Lung (tissue), 12 donors: Measurements from ENCODE around the gene HNRNPAB. TPM values are rescaled to one million over a fixed set of nuclear protein-coding genes. Genes with fewer than 3 reads are reported as not detected.

Source experiments
- ATAC-seq: fragments of 200-7000 bp; cut with Tn5 transposase; one replicate; pipeline ENCODE4 v1.9.1; 2020; ENCODE audit warnings: moderate number of reproducible peaks; ENCODE audit not compliant: insufficient read depth, low FRiP score
- DNase-seq, 3 donors: peaks; one replicate each; pipeline ENCODE4 v3.0.0-alpha.2; 2013 to 2017
- H3K27ac ChIP-seq, 2 donors: one replicate each; pipeline ENCODE4 v1.5.1; 2013; ENCODE audit warnings: mild to moderate bottlenecking in 2 of 2, moderate library complexity in 2 of 2, control low read depth in 1 of 2, inconsistent platforms in 1 of 2, low read depth in 1 of 2, low read length in 1 of 2
- H3K27me3 ChIP-seq, 3 donors: one replicate each; pipeline ENCODE4 v1.5.1; 2013; ENCODE audit warnings: low read length in 2 of 3; ENCODE audit not compliant: control insufficient read depth in 3 of 3, insufficient read depth in 3 of 3
- H3K36me3 ChIP-seq, 4 donors: one replicate each; pipeline ENCODE4 v1.5.1; 2013; ENCODE audit warnings: low read length in 4 of 4, mild to moderate bottlenecking in 1 of 4, moderate library complexity in 1 of 4; ENCODE audit not compliant: control insufficient read depth in 4 of 4, insufficient read depth in 4 of 4
- H3K4me1 ChIP-seq, 5 donors: one replicate each; pipeline ENCODE4 v1.5.1; 2013; ENCODE audit warnings: low read length in 5 of 5, mild to moderate bottlenecking in 2 of 5, moderate library complexity in 1 of 5; ENCODE audit not compliant: control insufficient read depth in 5 of 5, insufficient read depth in 5 of 5
- H3K4me3 ChIP-seq: one replicate; pipeline ENCODE4 v1.5.1; 2013; ENCODE audit warnings: mild to moderate bottlenecking, control low read depth, moderate library complexity
- H3K9ac ChIP-seq, 2 donors: one replicate each; pipeline ENCODE4 v1.5.1; 2013; ENCODE audit warnings: low read length in 2 of 2, control low read depth in 1 of 2; ENCODE audit not compliant: insufficient read depth in 1 of 2
- H3K9me3 ChIP-seq, 4 donors: one replicate each; pipeline ENCODE4 v1.5.1; 2013; ENCODE audit warnings: low read length in 3 of 4, mild to moderate bottlenecking in 1 of 4, moderate library complexity in 1 of 4; ENCODE audit not compliant: control insufficient read depth in 4 of 4, insufficient read depth in 3 of 4
- WGBS, 2 donors: extraction: QIAGEN DNeasy Blood & Tissue Kit; methylation state at CpG; one replicate each; pipeline ENCODE4 v1.1.7; 2013; 5-methylcytosine and 5-hydroxymethylcytosine counted together
- polyA plus RNA-seq, 2 donors: library from polyadenylated mRNA; stranded (reverse); fragments of 200-250 nt; gene quantifications; one replicate each; pipeline ENCODE4 v1.2.1, GENCODE V29; 2013
- total RNA-seq, 2 donors: library from RNA; depleted of rRNA in 1 of 2; stranded (reverse); fragments of >200 nt in 1 of 2; gene quantifications; one replicate each; pipeline ENCODE4 v1.2.1, GENCODE V29; 2014 to 2021
- TF ChIP-seq, protein P1 (sequence below): IDR thresholded peaks from 2 replicates; pipeline ENCODE4 v1.5.1; 2012; ENCODE audit warnings: mild to moderate bottlenecking; ENCODE audit errors: control extremely low read depth, extremely low read depth
- donor health status: control.
- donor health status: control.
- donor health status: Bipolar disorder and iron deficiency.
- donor health status: healthy.
- donor health status: DM: yes; HTN: yes; CAD: no.

The HNRNPAB gene
- total and polyA plus RNA-seq, 4 donors = 35.9 to 168 (median 131) TPM

DNA sequence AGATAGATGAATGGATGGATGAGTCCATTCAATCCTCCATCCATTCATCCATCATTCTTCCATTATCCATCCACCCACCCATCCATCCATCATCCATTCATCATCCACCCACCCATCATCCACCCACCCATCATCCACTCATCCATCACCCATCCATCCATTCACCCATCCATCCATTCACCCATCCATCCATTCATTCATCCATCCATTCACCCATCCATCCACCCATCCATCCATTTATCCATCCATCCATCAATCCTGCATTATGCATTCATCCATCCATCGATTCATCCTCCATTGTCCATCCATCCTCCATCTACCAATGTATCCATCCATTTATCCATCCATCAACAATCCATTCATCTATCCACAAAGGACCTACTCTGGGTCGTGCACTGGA lies 41.1 kb downstream of the HNRNPAB start:
- Histone ChIP-seq H3K9me3 (no peaks in the 10 kb centered on the region), H3K27me3 (no peaks in the 10 kb centered on the region), H3K4me1 (peaks cover 0 to 7% (median 0%) of the 10 kb centered on the region in 5 donors), H3K4me3 (no peak overlapping the region), H3K36me3 (no peaks in the 10 kb centered on the region), H3K27ac (no peak overlapping the region), H3K9ac (no peak overlapping the region)
- DNase-seq (no peak), ATAC-seq (no peak)
- WGBS, 2 donors = 85 to 98% methylated on average over 2 of the region's 2 CpGs
- TF ChIP-seq, protein P1, sequence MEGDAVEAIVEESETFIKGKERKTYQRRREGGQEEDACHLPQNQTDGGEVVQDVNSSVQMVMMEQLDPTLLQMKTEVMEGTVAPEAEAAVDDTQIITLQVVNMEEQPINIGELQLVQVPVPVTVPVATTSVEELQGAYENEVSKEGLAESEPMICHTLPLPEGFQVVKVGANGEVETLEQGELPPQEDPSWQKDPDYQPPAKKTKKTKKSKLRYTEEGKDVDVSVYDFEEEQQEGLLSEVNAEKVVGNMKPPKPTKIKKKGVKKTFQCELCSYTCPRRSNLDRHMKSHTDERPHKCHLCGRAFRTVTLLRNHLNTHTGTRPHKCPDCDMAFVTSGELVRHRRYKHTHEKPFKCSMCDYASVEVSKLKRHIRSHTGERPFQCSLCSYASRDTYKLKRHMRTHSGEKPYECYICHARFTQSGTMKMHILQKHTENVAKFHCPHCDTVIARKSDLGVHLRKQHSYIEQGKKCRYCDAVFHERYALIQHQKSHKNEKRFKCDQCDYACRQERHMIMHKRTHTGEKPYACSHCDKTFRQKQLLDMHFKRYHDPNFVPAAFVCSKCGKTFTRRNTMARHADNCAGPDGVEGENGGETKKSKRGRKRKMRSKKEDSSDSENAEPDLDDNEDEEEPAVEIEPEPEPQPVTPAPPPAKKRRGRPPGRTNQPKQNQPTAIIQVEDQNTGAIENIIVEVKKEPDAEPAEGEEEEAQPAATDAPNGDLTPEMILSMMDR = no peak

DNA sequence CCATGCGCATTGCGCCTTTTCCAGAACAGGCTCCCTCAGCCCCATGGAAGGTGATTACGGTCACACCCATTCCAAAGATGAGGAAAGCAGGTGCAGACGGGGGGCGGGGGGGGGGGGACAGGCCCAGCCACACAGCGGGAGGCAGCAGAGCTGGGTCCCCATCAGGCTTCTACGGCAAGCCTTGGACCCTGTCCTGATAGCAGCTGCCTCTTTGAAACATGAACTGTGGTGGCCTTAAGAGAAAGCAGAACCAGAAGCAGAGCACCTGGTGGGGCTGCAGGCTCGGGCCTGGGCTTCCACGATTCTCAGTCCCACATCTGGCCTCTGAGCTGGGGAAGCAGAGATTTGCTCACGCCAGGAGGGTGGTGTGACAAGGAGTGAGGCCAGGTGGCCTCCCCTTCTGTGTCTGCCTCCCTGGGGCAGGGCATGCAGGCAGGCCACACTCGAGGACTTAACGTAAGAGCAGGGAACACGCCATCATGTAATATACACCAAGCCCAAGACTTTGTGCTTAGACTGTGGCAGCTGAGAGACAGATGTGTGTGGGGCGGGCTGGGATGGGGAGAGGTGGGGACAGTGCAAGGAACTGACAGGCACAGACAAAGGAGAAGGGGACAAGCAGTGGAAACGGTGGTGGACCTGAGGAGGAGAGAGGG lies 42.4 kb downstream of the HNRNPAB start:
- no peak overlapping the region for H3K9ac ChIP-seq
- no peaks in the 10 kb centered on the region for H3K4me1 ChIP-seq
- no peak for ATAC-seq
- DNase-seq = no peak
- no peaks in the 10 kb centered on the region for H3K36me3 ChIP-seq
- H3K27ac ChIP-seq = no peak overlapping the region
- no peak overlapping the region for H3K4me3 ChIP-seq
- H3K9me3 ChIP-seq = no peaks in the 10 kb centered on the region
- no peaks in the 10 kb centered on the region for H3K27me3 ChIP-seq
- 84 to 86% methylated on average over 15 of the region's 15 CpGs for WGBS, 2 donors
- TF ChIP-seq, protein P1 = no peak

GRCh38 chr5:178247481-178248456 lies 43.4 kb downstream of the HNRNPAB start:
- Histone ChIP-seq H3K36me3 (no peaks in the 10 kb centered on the region), H3K27ac (no peak overlapping the region), H3K9me3 (no peaks in the 10 kb centered on the region), H3K4me1 (no peaks in the 10 kb centered on the region), H3K27me3 (no peaks in the 10 kb centered on the region), H3K9ac (no peak overlapping the region), H3K4me3 (no peak overlapping the region)
- TF ChIP-seq, protein P1 = no peak
- no peak for DNase-seq
- WGBS, 2 donors = 75% methylated on average over 24 of the region's 24 CpGs
- no peak for ATAC-seq
